ENCODE data around the gene MFN2. TPM values are rescaled to one million over a fixed set of nuclear protein-coding genes. Genes with fewer than 3 reads are reported as not detected.

The MFN2 gene
- polyA plus RNA-seq, 1 of the 3 experiments (the other 2 are of a cell fraction): 43.2 TPM

DNA sequence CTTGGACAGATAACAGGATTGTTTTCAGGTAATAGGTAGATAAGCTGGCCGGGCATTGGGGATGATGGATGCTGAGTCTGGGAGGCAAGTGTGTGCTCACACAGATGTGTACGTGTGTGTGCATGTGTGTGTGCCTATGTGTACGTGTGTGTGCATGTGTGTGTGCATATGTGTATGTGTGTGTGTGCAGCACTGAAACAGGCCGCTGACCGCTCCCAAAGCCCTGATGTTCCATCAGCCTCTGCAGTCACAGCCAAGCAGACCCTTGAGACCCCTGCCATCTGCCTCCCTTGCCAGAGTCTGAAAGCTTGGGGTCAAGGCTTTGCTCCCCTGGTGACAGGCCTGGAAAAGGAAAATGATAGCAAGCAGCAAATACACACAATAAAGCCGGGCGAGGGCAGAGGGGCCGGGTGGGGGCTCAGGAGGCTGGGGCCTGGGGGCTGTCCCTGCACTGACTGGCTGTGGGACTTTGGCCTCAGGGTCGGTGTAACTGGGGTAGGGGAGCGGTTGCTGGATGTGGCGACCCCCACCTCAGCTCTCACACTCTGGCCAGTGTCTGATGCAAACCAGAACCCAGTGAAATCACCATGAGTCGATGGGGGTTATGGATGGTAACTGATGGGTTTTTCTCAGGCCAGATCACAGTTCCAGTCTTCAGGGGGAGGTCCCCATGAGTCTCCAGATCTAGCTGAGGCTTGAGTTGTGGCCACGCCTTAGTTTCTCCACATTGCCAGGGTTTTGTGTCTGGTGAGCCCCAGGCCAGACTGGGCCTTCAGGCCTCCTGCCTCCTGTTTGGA is 73.7 kb downstream of the MFN2 start:
- no peak overlapping the region for H3K4me2 ChIP-seq
- no peaks in the 10 kb centered on the region for H3K9me3 ChIP-seq
- DNase-seq: no peak
- no peaks in the 10 kb centered on the region for H3K9me2 ChIP-seq
- H2AFZ ChIP-seq (ENCODE audit: low read depth): no peak overlapping the region
- peaks cover 0 to 22% of the 10 kb centered on the region in 2 experiments; a peak in 2 of 4 replicates for H3K4me1 ChIP-seq (ENCODE audit: control insufficient read depth in 1 of 2, insufficient read depth in 2 of 2, low read depth in 1 of 2, low read length in 1 of 2)
- H3K9ac ChIP-seq: no peak overlapping the region
- H3F3A ChIP-seq (replicated peaks; ENCODE audit: insufficient read depth): no peaks in the 10 kb centered on the region
- 79% methylated on average over 10 of the region's 13 CpGs for whole genome bisulfite sequencing (ENCODE audit: low lambda C conversion rate)
- H3K27ac ChIP-seq (ENCODE audit: low read depth in 2 of 2, low read length in 1 of 2): peak overlapping the region in 1 of 2 experiments; percentile 17; a peak in 1 of 4 replicates
- H3K27me3 ChIP-seq (ENCODE audit: insufficient read depth): no peaks in the 10 kb centered on the region
- H4K20me1 ChIP-seq (ENCODE audit: insufficient read depth): no peaks in the 10 kb centered on the region
- ChIA-PET CTCF (interaction anchor here (1.0 to 1.2 kb wide), 2 partner anchors 35 to 159 kb away, joined by 3 read pairs; partner anchors contain the start of gene MIIP), POLR2A (no interaction called here)
- H3K36me3 ChIP-seq (replicated peaks in 1 of 2; ENCODE audit: control insufficient read depth in 1 of 2, insufficient read depth in 2 of 2, low read length in 1 of 2): no peaks in the 10 kb centered on the region
- no peaks in the 10 kb centered on the region for H3K79me2 ChIP-seq (ENCODE audit: insufficient read depth)
- H3K4me3 ChIP-seq (ENCODE audit: low read depth in 2 of 2, low read length in 1 of 2): no peak overlapping the region
- no peak for TF ChIP-seq REST (IDR thresholded peaks at IDR 0.05; ENCODE audit: low read depth, low read length)
- peak; percentile 21; the same call in 1 of the 2 replicates for TF ChIP-seq TCF12 (IDR thresholded peaks at IDR 0.05)

GRCh38 chr1:12055259-12055658 is 75.0 kb downstream of the MFN2 start:
- no peak for DNase-seq
- Histone ChIP-seq H3K4me1 (ENCODE audit: control insufficient read depth in 1 of 2, insufficient read depth in 2 of 2, low read depth in 1 of 2, low read length in 1 of 2) (peaks cover 0 to 22% of the 10 kb centered on the region in 2 experiments; a peak in 2 of 4 replicates), H3K4me3 (ENCODE audit: low read depth in 2 of 2, low read length in 1 of 2) (no peak overlapping the region), H3K36me3 (replicated peaks in 1 of 2; ENCODE audit: control insufficient read depth in 1 of 2, insufficient read depth in 2 of 2, low read length in 1 of 2) (no peaks in the 10 kb centered on the region), H3K4me2 (no peak overlapping the region), H3K27ac (ENCODE audit: low read depth in 2 of 2, low read length in 1 of 2) (no peak overlapping the region), H3K79me2 (ENCODE audit: insufficient read depth) (no peaks in the 10 kb centered on the region), H3K9ac (no peak overlapping the region), H4K20me1 (ENCODE audit: insufficient read depth) (no peaks in the 10 kb centered on the region), H3F3A (replicated peaks; ENCODE audit: insufficient read depth) (no peaks in the 10 kb centered on the region), H2AFZ (ENCODE audit: low read depth) (no peak overlapping the region), H3K9me2 (no peaks in the 10 kb centered on the region), H3K9me3 (no peaks in the 10 kb centered on the region), H3K27me3 (ENCODE audit: insufficient read depth) (0 out of 2 replicates have a peak, but pooled peaks cover 6% of the 10 kb centered on the region)
- TF ChIP-seq ZBTB33 (IDR thresholded peaks at IDR 0.05; ENCODE audit: borderline replicate concordance, low read depth) (no peak), YY1 (IDR thresholded peaks at IDR 0.05; ENCODE audit: low read depth) (no peak)
- TF ChIP-seq, protein P1, sequence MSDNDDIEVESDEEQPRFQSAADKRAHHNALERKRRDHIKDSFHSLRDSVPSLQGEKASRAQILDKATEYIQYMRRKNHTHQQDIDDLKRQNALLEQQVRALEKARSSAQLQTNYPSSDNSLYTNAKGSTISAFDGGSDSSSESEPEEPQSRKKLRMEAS (IDR thresholded peaks at IDR 0.05; ENCODE audit: low read depth): no peak
- 86% methylated on average over 5 of the region's 6 CpGs for WGBS (ENCODE audit: low lambda C conversion rate)
- CTCF ChIA-PET: interaction anchor here (0.6 to 1.2 kb wide), 2 partner anchors 10 to 24 kb away, joined by 3 to 4 read pairs; no protein-coding TSS in a partner anchor
- POLR2A ChIA-PET: no interaction called here

Measured in SK-N-SH (cell line).